AG20443 (cell line): ENCODE measurements around the gene SLC6A12.
"Not testable (repeated sequence)": the region's sequence is repeated elsewhere in the genome, so short reads cannot be mapped to it uniquely, and the experiment has no call there.

Experiments used
- DNase-seq: peaks from one replicate; pipeline ENCODE4 v3.0.0; 2012; ENCODE audit warnings: low spot score, mixed read lengths

SLC6A12 gene

DNA sequence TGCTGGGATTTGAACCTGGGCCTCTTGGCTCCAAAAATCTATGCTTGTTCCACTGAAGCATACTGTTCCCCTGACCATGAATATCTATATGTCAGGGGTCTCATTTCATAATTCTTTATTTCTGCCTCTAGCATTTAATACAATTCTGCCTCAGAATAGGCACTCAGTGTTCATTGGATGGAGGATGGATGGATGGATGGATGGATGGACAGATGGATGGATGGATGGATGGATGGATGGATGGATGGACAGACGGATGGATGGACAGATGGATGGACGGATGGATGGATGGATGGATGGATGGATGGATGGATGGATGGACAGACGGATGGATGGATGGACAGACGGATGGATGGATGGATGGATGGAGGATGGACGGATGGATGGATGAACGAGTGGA, 3.1 kb upstream of the SLC6A12 start:
- not testable (repeated sequence) for DNase-seq

DNA sequence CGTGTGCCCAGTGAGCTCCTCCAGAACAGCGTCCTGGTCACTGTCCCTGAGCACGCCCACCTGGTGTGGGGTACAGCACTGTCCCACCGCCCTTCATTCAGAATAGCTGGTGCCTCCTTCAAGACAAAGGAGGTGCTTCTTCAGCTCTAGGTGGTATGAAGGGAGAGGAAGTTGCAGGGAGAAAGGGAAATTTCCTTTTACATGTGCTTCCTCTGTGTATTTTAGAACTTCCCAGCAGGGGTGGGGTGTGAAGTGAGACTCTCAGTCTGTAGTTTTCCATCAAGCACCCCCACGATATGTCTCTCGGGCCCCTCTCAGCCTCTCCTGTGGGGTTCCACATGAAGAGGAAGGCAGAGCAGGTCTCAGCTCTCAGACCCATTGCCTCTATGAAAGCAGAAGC, 1.2 kb upstream of the SLC6A12 start:
- no peak for DNase-seq

DNA sequence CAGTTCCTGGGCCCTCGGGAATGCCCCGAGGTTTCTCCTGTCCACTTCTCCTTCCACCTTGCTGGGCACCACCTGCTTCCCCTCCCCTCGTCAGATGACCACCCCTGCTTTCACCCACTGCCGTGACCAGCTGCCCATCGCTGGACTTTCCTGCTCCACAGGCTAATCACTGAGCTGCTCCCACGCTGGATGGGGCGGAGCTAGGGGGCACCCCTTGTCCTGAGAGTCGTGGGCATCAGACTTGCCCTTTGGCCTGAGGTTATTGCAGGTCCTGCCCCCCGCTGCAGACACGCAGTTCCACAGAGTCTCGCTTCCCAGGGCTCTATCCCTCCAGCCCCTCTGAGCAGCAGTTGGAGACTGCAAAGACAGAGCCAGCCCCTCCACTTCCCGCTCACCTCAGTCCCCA, 427 bp downstream of the SLC6A12 start:
- no peak for DNase-seq

DNA sequence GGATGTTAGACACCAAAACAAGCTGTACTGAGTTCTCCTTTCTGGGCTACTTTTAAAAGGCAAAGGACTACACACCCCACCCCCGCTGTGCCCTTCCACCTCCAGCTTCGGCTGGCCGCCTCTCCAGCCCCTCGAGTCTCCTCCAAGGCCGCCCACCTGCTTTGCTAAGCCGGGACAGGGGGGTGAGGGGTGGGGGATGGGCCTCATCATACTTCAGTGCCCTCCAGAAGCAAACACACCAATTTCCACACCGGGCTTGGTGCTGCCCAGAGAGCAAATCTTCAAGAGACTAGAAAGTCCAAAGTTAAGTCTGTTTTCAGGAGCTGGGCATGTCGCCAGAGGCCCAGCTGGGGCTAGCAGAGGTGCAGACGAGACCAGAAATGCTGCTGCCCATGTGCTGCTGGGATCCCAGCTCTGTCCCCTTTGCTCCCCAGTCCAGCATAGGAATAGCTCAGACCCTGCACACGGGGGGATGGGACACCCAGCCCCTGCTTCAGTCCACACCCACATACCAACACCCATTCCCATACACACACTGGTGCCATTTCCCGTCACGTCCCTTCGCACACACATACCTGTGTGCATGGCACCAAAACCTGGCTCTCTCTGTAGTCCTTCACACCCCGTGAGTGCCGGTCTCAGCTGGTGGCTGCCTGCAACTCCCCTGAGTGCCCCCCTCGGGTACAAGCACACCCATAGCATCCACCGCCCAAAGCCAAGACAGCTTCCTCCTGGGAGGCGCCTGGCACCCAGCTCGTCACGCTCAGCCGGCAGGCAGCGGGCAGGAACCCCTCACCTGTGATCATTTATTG, 1.0 kb downstream of the SLC6A12 start:
- no peak for DNase-seq

DNA sequence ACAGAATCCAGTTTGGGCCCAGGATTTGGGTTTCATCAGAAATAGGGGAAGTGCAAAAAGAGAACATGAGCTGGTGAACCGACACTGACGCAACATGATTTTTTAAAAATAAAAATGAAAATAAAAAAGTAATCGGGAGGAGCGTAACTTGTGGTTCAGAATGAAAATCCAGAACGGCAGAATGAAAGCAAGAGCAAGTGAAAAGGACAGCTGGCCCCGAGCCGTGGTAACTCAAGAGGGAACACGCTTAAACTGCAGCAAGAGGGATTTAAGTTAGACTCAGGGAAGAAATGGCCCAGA, 1.6 kb downstream of the SLC6A12 start:
- DNase-seq: no peak

DNA sequence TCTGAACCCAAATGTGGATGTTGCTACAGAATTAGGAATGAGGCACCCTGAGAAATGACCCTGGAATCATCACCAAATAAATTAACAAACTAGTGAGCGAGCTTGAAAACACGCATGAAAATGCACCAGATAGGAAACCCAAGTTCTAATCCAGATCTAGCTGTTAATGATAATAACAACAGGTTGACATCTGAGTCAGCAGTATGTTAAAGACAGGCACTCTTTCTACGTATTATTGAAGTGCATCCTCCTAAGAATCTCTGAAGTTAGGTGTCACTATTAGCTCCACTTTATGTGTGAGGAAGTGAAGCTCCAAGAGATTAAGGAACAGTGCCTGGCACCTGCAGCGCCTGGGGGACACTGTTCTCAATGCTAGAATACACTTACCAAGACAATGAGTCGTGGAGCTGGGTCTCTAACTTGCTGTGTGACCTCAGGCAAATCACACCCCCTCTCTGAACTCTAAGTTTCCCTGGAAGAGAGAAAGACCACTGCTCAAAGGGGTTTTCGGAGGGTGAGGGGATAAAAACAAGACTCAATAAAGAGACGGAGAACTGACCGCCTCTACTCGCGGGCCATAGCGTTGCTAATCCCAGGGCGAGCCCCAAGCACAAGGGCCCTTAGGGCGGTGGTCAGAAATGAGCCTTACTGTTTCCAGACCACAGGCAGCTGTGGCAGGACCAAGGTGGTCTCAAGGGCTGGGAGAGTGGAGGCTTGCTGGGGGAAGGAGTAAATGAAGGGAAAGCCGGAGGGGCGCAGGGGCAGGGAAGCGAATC, 2.1 kb downstream of the SLC6A12 start:
- DNase-seq: no peak

DNA sequence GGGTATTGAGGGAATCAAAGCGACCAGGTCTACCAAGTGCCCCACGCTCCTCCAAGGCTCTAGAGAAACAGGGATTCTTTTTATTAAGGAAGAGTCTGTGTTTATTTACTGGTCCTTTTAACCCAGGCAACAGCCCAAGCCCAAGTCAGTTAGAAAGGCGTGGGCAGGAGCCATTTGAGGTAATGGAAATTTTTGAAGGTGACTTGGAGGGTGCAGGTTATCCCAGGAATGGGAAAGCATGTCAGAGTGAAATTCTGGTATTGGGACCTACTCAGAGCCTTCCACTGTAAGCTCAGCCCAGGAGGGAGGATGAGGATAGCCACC, 2.9 kb downstream of the SLC6A12 start:
- no peak for DNase-seq

DNA sequence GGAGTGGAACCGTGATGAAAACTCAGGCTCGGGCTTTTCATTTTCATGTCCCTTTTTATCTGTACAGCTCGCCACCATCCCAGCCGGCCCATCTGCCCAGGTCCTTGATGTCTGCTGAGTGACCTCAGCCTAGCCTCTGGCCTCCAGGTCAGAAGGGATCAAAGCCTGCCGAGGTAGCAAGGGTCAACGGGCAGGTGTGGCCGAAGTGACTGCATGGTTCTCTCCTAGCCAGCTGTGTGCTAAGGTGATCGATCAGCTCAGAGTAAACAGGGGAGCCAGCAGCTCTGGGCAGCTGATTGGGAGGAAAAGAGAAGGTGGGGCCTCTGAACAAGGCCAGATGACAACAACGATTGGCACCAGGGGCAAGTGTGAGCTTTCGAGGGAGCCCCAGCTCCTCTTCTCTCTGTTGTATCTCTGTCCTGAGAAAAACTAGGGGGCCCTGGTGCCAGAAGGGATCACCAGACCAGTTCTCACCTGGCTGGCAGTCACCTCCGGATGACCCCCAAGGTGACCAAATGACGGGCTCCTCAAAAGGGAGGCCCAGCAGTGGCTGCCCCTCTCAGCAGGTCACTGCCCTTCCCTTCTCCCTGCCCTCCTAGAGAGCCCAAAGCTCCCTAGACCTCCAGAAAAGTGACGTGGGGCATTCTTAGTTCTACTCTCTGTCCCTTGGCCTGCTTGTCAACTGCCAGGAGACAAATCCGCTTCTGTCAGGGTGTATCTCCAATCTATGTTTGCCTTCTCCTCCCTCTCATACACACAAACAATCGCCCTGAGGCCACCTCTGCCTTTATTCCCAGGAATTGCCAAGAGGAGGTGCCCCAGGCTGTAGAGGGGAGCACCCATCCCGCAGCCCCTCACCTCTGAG, 3.4 kb downstream of the SLC6A12 start:
- DNase-seq: no peak

DNA sequence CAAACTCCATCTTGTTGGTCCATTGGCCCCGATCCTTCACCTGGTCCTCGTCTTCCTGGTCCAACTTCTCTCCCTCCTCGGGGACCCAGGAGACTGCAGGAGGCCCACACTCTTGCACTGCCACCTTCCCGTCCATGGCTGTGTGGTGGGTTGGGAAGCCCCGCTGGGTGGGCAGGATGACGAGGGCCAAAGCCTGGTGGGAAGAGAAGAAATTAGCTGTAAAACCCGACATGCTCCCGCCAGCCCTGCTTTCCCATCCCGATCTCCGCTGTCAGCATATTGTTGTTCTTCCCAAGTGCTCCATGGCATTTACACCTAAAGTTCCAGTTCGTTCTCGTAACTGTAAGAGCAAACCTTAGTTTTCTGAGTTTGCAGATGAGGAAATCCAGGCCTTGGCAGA, 4.1 kb downstream of the SLC6A12 start:
- no peak for DNase-seq

DNA sequence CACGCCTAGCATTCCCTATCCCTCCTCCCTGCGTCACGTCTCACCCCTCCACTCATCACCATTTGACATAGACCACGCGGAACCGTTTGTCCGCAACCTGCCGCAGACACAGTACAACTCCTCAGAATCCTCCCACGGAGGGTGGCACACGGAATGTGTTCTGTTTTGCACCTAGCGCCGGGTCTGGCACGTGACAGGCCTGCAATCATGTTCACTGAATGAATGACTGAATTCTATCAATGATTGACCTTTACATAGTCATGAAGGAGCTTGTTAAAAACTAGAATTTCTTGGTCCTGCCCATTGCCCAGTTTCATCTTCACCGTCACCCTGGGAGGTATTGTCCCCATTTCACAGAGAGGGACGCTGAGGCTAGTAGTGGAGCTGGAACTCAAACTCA, 4.7 kb downstream of the SLC6A12 start:
- DNase-seq: no peak

DNA sequence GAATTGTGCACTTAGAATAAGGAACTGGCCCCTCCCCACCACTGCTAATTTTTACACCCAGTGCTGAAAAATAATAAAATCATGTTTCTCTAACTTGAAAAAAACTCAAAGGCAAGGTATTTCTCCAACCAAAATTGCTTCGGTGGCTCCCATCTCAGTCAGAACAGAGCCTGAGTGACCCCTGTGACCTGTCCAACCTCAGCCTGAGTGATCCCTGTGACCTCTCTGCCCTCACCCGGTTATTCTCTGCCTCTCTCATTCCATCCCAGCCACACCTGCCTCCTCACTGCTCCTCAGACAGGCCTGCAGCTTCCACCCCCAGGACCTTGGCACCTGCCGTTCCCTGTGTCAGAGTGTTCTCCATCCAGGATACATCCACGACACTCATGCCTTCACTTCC, 5.1 kb downstream of the SLC6A12 start:
- DNase-seq: no peak

DNA sequence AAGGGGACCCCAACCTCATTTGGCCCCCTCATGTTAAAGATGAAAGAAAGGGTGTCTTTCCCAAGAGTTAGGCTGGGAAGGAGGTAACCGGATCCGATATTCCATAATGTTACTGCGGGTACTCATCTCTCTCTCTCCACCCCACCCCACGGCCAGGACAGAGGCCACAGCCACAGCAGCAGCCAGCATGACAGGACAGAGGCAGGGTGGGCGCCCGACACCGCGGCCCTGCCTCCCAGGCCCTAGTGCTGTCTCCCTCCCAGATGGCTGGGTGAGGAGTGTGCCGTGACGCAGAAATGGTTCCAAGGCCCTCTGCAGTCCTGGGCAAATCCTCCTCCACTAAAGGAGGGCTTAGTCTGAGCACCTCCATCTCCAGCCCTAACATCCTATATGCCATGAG, 6.2 kb downstream of the SLC6A12 start:
- no peak for DNase-seq

DNA sequence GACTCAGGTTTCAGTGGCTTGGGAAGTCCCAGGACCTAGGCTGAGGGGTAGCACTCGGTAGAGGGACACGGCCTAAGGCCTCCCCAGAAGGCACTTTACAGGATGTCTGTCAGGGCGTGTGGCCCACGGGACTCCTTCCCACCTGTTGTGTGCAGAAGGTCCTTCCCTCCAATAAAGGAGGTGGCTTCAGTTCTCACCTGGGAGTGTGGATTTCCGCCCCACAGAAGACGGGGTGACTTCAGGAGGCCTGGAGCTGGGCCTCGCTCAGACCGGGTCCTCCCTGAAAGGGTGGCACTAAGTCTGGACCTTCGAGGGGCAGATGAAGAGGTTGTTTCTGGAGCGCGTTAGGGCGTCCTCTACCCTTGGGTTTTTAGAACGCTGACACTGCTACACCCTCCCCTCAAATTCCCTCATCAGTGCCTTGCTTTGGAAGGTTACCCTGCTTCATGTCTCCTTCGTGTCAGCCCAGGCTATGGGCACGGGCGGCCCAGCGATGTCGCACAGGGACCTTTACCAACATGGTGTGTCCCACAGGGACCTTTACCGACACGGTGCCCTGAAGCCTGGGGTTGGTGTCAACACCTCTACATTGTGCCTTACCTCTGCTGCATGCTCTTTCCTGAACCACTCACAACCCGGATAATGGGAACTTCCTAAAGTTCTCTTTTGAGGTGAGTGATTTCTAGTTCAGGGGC, 7.1 kb downstream of the SLC6A12 start:
- no peak for DNase-seq

DNA sequence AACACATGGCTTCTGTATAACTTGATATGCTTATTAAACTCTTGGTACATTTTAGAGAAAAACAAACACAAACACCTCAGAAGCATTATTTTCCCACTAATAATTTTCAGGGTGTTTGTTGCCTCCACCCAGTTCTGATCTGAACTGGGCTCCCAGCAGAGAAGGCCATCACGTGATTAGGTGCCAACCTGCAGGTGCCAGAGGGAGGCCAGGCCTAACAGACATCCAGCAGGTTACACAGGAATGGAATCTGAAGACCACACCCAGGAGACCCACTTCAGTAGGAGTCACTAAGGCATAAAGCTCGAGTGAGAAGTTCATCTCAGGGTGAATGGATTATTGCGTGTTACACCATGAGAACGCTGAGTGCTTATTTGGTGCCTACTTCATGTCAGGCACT, 8.9 kb downstream of the SLC6A12 start:
- DNase-seq: no peak

DNA sequence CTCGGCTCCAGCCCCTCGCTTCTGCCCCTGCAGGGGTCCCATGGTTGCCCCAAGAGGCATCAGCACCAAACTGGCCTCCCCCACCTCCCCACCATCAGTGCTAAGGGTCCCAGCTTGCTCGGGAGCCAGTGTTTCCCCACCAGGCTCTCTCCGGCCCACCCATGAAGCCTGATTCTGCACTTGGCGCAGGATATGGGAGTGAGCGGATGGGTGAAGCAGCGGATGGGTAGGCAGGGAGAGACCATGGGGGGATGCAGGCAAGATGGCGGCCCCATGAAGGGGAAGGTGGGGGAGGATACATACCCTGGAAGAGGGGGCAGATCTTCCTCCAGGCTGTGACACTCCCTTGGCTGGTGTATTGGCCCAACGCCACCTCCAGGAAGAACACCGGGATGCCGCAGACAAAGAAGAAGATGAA, 9.7 kb downstream of the SLC6A12 start:
- no peak for DNase-seq

DNA sequence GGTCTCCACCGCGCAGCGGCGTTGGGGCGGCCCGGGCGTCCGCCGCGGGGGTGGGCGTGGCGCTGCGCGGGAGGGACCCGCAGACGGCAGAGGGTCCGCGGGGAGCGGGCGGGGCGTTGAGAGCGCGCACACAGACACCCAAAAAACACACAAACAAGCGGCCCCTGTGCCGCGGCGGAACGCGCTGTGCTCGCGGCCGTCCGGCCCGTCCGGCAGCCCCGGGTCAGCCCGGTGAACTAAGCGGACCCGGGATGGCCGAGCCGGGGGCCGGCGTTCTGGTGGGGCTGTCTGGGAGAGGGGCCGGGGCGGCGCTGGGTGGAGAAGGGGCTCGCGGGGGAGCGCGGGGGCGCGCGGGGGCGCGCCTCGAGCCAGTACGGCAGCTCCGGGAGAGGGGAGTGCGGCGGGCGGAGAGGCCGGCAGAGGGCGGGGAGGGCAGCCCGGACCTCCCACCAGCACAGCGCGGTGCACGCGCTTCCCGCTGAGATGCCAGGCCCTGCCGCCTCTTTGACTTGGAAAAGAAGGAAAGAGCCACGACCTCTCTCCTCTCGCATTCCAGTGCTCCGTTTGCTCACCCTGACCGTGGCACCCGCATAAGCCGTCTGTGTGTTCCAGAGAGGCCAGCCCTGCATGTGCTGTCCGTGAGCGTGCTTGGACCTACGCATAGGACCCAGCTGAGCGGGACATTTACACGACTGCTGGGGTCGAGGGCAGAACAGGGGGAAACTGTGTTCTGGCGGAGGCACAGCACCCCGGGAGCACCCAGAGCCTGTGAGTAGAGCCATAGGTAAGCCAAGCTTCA, 10.3 kb downstream of the SLC6A12 start:
- DNase-seq: peak; percentile 73

DNA sequence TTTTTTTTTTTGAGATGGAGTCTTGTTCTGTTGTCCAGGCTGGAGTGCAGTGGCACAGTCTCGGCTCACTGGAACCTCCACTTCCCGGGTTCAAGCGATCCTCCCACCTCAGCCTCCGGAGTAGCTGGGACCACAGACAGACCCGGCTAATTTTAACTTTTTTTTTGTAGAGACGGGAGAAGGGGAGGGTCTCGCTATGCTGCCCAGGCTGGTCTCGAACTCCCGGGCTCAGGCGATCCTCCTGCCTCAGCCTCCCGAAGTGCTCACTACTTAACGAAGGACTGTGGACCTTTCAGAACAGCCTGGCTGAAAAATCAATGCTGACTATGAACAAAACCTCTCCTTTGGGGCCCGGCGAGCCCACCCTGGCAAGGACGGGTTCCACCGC, 10.9 kb downstream of the SLC6A12 start:
- no peak for DNase-seq

DNA sequence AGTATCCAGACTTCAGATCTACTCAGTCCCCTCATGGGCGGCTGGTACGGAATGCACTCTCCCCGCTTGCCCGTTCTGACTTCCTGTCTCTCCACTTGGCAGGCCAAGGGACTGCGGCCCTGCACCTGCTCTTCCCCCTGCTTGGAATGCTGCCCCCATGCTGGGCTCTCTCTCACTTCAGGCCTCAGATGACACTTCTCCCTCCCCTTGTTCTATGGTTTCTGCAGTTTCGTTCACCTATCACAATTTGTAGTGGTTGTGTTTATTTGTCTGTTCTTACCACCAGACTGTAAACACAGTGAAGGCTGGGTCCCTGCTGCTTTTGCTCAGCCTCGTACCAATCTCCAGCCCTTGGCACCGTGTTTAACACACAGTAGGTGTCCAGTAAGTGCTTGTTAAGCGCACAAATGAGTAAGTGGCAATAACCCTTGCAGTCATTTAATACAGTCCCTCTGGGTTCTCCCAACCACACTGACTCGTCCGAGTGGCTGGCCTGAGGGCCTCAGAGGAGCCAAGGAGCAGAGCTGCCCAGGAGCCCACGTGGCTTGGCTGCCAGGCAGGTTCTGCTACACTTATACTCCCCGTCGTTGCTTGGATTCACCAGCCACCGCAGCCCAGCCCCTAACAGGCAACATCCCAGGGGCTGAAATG, 11.8 kb downstream of the SLC6A12 start:
- no peak for DNase-seq

DNA sequence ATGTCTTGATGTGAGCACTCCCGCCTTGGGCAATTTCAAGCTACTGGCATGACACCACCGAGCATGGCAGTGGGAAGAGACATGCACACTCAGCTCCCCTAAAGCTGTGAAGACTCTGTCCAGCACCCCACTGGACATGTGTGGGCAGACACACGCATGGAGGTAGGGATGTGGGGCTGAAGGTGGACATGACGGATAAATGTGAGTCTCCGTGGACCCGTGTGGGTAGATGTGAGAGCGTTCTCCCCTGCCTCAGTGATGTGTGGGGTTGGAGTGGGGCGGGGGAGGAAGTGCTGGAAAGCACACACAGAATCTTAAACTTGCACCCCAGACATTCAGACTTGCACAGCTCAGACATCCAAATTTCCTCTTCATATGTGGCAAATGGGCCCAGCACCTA, 12.6 kb downstream of the SLC6A12 start:
- DNase-seq: no peak

DNA sequence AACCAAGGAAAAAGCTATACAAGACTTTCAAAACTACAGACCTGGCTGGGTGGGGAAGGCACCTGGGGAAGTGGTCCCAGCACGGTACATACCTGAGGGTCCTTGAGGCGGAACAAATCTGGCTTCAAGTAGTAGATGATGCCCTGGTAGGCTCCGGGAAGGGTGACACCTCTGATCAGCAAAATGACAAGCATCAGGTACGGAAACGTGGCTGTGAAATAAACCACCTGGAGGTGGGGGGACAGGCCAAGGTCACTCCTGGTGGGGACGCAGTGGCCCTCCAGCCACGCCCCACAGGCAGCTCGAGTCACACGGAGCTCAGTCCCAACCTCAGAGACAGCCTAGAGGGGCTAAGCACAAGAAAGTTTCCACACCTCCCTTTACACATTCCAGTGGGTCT, 15.3 kb downstream of the SLC6A12 start:
- DNase-seq: no peak
